Adrenal gland (tissue), 5 donors: ENCODE measurements around the gene TM4SF18.

ENCODE experiments used
- CTCF ChIP-seq, 6 experiments: fragments of 450-650 bp in 4 of 6; fragments of 200-600 bp in 2 of 6; sonication (generic) in 1 of 6; IDR thresholded peaks; 1 replicate in 5 of 6; 2 replicates in 1 of 6; pipeline versions ENCODE4 v1.5.1 to v1.8.0; 2016 to 2021; ENCODE audit warnings: antibody characterized with exemption in 6 of 6, mild to moderate bottlenecking in 2 of 6, moderate library complexity in 1 of 6
- POLR2A ChIP-seq, 2 donors: fragments of 450-650 bp; IDR thresholded peaks; one replicate each; pipeline ENCODE4 v1.6.1; 2017; ENCODE audit warnings: antibody characterized with exemption in 2 of 2, mild to moderate bottlenecking in 2 of 2, moderate library complexity in 1 of 2
- donor health status: DM: no; HTN: no; CAD: no.

GRCh38 chr3:149371723-149372114 lies 38.3 kb upstream of the TM4SF18 start:
- TF ChIP-seq CTCF (IDR thresholded peaks at IDR 0.05) (no peak), POLR2A (IDR thresholded peaks at IDR 0.05) (no peak)
